ENCODE results near the gene ZNF627.

The ZNF627 gene

GRCh38 chr19:11658970-11659369 lies 61.7 kb downstream of the ZNF627 start:
- no peak overlapping the region for H3K9ac ChIP-seq (ENCODE audit: low read depth, low read length)
- no peaks in the 10 kb centered on the region for H3K4me1 ChIP-seq (ENCODE audit: control insufficient read depth, insufficient read depth, low read length)
- no peaks in the 10 kb centered on the region for H3K27me3 ChIP-seq (ENCODE audit: control insufficient read depth, insufficient read depth, low read length)
- no peak overlapping the region for H3K27ac ChIP-seq (ENCODE audit: low read depth, low read length)
- H3K36me3 ChIP-seq (ENCODE audit: control insufficient read depth, insufficient read depth, low read length) = no peaks in the 10 kb centered on the region
- no peak overlapping the region for H3K4me3 ChIP-seq (ENCODE audit: low read depth, low read length)
- H3K9me3 ChIP-seq (ENCODE audit: control insufficient read depth, insufficient read depth, low read length) = no peaks in the 10 kb centered on the region; the same call in 1 of the 2 replicates

- no peaks in the 10 kb centered on the region for H3K4me1 ChIP-seq (ENCODE audit: control insufficient read depth, insufficient read depth, low read length)
- H3K9ac ChIP-seq (ENCODE audit: low read depth, low read length) = no peak overlapping the region
- H3K9me3 ChIP-seq (ENCODE audit: control insufficient read depth, insufficient read depth, low read length) = no peaks in the 10 kb centered on the region; the same call in 1 of the 2 replicates
- no peaks in the 10 kb centered on the region for H3K27me3 ChIP-seq (ENCODE audit: control insufficient read depth, insufficient read depth, low read length)
- H3K27ac ChIP-seq (ENCODE audit: low read depth, low read length) = no peak overlapping the region
- no peaks in the 10 kb centered on the region for H3K36me3 ChIP-seq (ENCODE audit: control insufficient read depth, insufficient read depth, low read length)
- H3K4me3 ChIP-seq (ENCODE audit: low read depth, low read length) = no peak overlapping the region
Observed at GRCh38 chr19:11659612-11660011, 62.3 kb downstream of the ZNF627 start.

- no peak overlapping the region for H3K27ac ChIP-seq (ENCODE audit: low read depth, low read length)
- no peak overlapping the region for H3K4me3 ChIP-seq (ENCODE audit: low read depth, low read length)
- H3K9me3 ChIP-seq (ENCODE audit: control insufficient read depth, insufficient read depth, low read length) = no peaks in the 10 kb centered on the region; the same call in 1 of the 2 replicates
- H3K36me3 ChIP-seq (ENCODE audit: control insufficient read depth, insufficient read depth, low read length) = no peaks in the 10 kb centered on the region
- no peaks in the 10 kb centered on the region for H3K4me1 ChIP-seq (ENCODE audit: control insufficient read depth, insufficient read depth, low read length)
- H3K9ac ChIP-seq (ENCODE audit: low read depth, low read length) = no peak overlapping the region
- H3K27me3 ChIP-seq (ENCODE audit: control insufficient read depth, insufficient read depth, low read length) = no peaks in the 10 kb centered on the region
Observed at GRCh38 chr19:11662278-11662677, 65.0 kb downstream of the ZNF627 start.

- no peaks in the 10 kb centered on the region for H3K27me3 ChIP-seq (ENCODE audit: control insufficient read depth, insufficient read depth, low read length)
- no peaks in the 10 kb centered on the region for H3K4me1 ChIP-seq (ENCODE audit: control insufficient read depth, insufficient read depth, low read length)
- no peak overlapping the region for H3K4me3 ChIP-seq (ENCODE audit: low read depth, low read length)
- no peak overlapping the region for H3K9ac ChIP-seq (ENCODE audit: low read depth, low read length)
- H3K9me3 ChIP-seq (ENCODE audit: control insufficient read depth, insufficient read depth, low read length) = no peaks in the 10 kb centered on the region; the same call in 1 of the 2 replicates
- H3K27ac ChIP-seq (ENCODE audit: low read depth, low read length) = no peak overlapping the region
- no peaks in the 10 kb centered on the region for H3K36me3 ChIP-seq (ENCODE audit: control insufficient read depth, insufficient read depth, low read length)
Observed at GRCh38 chr19:11663181-11663591, 65.9 kb downstream of the ZNF627 start.
